GM21717 (cell line): ENCODE results near the gene GAB3.
"Not testable (repeated sequence)": the region's sequence is repeated elsewhere in the genome, so short reads cannot be mapped to it uniquely, and the experiment has no call there.

Experiments used
- ATAC-seq: cut with Tn5 transposase; IDR thresholded peaks from one replicate; pipeline ENCODE4 v1.9.1; 2021; ENCODE audit warnings: mild to moderate bottlenecking, moderate library complexity; ENCODE audit not compliant: unreplicated experiment

The GAB3 gene

GRCh38 chrX:154658187-154658586 is 92.7 kb downstream of the GAB3 start:
- ATAC-seq = no peak

GRCh38 chrX:154657226-154657805 is 93.6 kb downstream of the GAB3 start:
- no peak for ATAC-seq

- no peak for ATAC-seq
Observed at GRCh38 chrX:154655786-154656185, 95.1 kb downstream of the GAB3 start.

- no peak for ATAC-seq
Observed at GRCh38 chrX:154655346-154655745, 95.5 kb downstream of the GAB3 start.

GRCh38 chrX:154654925-154655324 is 96.0 kb downstream of the GAB3 start:
- no peak for ATAC-seq

GRCh38 chrX:154654372-154654771 is 96.5 kb downstream of the GAB3 start:
- no peak for ATAC-seq

- not testable (repeated sequence) for ATAC-seq
Observed at GRCh38 chrX:154653413-154653812, 97.5 kb downstream of the GAB3 start, which contains the start of gene CTAG2. Gene CTAG2 (minus strand): TSS chrX:154653579. CDS start chrX:154653515, 64 bp downstream.

GRCh38 chrX:154653048-154653401 is 97.9 kb downstream of the GAB3 start:
- no peak for ATAC-seq

- no peak for ATAC-seq
Observed at GRCh38 chrX:154652311-154653047, 98.4 kb downstream of the GAB3 start.

- ATAC-seq = no peak
Observed at GRCh38 chrX:154650221-154650510, 100.7 kb downstream of the GAB3 start.

GRCh38 chrX:154649503-154650220 is 101.2 kb downstream of the GAB3 start:
- ATAC-seq = no peak

- no peak for ATAC-seq
Observed at GRCh38 chrX:154648931-154649330, 101.9 kb downstream of the GAB3 start.

GRCh38 chrX:154645745-154646378 is 105.0 kb downstream of the GAB3 start:
- ATAC-seq = not testable (repeated sequence)

GRCh38 chrX:154643708-154644107 is 107.2 kb downstream of the GAB3 start:
- ATAC-seq = not testable (repeated sequence)

GRCh38 chrX:154641740-154642139 is 109.1 kb downstream of the GAB3 start:
- ATAC-seq = not testable (repeated sequence)

- not testable (repeated sequence) for ATAC-seq
Observed at GRCh38 chrX:154633661-154634060, 117.2 kb downstream of the GAB3 start.

GRCh38 chrX:154630949-154631348 is 119.9 kb downstream of the GAB3 start:
- ATAC-seq = not testable (repeated sequence)

- ATAC-seq = not testable (repeated sequence)
Observed at GRCh38 chrX:154628960-154629359, 121.9 kb downstream of the GAB3 start.
